ENCODE results near the gene ANKRD39.

ANKRD39 gene, protein sequence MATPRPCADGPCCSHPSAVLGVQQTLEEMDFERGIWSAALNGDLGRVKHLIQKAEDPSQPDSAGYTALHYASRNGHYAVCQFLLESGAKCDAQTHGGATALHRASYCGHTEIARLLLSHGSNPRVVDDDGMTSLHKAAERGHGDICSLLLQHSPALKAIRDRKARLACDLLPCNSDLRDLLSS

DNA sequence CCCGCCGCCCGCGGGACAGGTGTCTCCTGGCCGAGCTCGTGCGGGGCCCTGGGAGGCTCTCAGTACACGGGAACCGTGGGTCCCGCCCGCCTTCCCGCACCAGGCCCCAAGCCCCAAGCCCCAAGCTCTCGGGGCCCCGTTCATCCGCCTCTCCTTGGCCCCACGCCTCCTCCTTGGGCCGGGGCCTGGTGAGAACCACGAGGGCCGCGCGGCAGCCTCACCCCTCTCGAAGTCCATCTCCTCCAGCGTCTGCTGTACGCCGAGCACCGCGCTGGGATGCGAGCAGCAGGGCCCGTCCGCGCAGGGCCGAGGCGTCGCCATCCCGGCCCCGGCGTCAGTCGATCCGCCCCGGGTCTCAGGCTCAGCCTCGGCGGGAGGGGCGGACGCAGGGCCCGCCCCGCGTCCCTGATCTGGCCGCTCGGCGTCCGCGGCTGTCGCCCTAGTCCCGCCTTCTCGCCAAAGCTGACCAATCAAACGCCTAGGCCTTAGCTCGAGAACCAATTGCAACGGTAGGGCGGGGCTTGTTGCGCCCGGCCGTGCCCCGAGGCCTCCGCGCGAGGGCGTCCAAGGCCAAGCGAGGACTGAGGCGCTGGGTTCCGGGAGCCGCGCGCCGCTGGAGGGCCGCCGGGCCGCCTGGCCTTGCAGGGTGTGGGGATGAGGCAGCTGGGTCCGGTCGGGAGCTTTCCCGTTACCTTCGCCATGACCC lies at the start of gene ANKRD39:
Gene ANKRD39, minus strand, starts transcription at position 350 of the 706 bp plus-strand sequence. Its CDS starts 29 bp downstream, at position 321.
- TF ChIP-seq, protein P1, sequence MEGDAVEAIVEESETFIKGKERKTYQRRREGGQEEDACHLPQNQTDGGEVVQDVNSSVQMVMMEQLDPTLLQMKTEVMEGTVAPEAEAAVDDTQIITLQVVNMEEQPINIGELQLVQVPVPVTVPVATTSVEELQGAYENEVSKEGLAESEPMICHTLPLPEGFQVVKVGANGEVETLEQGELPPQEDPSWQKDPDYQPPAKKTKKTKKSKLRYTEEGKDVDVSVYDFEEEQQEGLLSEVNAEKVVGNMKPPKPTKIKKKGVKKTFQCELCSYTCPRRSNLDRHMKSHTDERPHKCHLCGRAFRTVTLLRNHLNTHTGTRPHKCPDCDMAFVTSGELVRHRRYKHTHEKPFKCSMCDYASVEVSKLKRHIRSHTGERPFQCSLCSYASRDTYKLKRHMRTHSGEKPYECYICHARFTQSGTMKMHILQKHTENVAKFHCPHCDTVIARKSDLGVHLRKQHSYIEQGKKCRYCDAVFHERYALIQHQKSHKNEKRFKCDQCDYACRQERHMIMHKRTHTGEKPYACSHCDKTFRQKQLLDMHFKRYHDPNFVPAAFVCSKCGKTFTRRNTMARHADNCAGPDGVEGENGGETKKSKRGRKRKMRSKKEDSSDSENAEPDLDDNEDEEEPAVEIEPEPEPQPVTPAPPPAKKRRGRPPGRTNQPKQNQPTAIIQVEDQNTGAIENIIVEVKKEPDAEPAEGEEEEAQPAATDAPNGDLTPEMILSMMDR (IDR thresholded peaks at IDR 0.05), result peak; percentile 86

DNA sequence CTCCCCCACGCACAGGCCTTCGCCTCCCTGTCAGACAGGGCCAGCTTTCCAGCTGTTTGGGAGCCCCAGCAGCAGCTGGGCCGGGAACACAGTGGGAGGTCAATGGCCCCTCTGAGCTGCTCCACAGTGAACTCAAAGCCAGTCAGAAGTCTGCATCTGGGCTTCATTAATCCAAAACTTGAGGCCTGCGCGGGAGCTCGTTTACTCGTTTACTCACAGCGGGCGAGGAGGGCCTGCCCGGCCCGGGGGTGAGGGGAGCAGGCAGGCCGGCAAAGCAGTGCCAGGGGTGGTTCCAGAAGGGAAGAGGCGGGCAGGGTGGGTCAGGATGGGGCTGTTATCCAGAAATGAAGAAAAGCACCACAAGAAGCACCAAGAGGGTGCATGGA lies 48.9 kb upstream of the ANKRD39 start:
- TF ChIP-seq, protein P1 (IDR thresholded peaks at IDR 0.05), result no peak

DNA sequence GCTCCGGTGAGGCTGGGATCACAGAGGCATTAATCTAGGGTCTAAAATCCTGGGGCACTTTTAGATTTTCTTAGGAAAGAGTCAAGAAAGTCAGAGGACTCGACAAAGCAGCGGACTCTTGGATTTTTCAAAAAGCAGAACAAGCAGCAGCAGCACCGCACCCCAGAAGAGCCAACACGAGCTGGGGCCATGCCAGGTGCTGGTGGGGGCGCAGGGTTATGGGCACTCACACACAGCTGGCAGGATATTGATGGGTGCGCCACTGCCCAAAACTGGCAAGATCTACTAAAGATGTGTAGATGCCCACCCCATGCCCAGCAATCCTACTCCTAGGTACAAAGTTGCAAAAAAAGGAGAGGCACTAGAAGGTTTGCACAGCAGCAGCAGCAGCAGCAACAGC lies 46.0 kb upstream of the ANKRD39 start:
- TF ChIP-seq, protein P1 (IDR thresholded peaks at IDR 0.05), result no peak

DNA sequence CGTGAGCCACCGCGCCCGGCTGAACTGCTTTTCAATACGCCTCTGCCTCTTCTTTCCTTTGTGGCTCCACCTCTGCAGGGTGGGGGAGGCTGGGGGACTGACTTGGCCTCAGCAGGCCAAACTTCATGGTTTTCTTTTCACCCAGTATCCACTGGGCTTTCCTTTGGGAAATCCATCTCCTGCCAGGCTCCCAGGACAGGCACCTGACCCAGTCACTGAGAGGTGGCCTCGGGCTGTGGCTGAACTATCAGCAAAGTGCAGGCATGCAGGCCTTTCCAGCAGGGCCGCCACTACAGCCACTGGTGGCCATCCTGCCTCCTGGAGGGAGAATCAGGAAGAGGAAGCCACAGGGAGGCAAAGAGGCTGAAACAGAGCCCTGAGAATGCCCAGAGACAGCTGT lies 45.5 kb upstream of the ANKRD39 start:
- TF ChIP-seq, protein P1 (IDR thresholded peaks at IDR 0.05), result no peak

DNA sequence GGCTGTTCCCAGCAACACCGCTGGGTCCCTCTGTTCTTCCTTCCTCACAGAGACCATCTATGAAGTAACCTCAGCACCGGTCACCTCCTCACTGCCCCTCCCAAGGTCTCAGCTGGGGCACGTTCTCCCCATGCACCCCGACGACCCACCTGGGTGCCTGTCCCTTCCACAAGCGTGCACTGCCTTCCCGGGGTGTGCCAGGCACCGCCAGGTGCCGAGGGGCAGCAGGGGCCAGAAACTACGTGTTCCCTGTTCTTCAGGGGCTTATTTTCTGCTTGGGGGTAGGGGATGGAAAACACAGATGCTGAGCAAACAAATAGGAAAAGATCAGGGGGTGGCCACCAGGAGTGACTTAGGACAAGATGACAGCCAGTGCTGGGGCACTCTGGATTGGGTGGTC lies 42.4 kb upstream of the ANKRD39 start:
- TF ChIP-seq, protein P1 (IDR thresholded peaks at IDR 0.05), result no peak

DNA sequence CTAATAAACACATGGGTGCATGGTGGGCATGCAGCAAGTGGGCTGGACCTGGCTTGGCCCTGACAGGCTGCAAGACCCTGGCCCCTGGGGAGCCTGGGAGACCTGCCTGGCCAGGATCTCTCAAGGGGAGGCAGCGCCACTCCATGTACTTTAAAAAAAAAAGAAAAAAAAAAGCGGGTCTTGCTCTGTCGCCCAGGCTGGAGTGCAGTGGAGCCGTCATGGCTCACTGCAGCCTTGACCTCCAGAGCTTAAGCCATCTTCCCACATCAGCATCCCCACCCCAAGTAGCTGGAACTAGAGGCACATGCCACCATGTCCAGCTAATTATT lies 41.6 kb upstream of the ANKRD39 start:
- TF ChIP-seq, protein P1 (IDR thresholded peaks at IDR 0.05), result no peak

DNA sequence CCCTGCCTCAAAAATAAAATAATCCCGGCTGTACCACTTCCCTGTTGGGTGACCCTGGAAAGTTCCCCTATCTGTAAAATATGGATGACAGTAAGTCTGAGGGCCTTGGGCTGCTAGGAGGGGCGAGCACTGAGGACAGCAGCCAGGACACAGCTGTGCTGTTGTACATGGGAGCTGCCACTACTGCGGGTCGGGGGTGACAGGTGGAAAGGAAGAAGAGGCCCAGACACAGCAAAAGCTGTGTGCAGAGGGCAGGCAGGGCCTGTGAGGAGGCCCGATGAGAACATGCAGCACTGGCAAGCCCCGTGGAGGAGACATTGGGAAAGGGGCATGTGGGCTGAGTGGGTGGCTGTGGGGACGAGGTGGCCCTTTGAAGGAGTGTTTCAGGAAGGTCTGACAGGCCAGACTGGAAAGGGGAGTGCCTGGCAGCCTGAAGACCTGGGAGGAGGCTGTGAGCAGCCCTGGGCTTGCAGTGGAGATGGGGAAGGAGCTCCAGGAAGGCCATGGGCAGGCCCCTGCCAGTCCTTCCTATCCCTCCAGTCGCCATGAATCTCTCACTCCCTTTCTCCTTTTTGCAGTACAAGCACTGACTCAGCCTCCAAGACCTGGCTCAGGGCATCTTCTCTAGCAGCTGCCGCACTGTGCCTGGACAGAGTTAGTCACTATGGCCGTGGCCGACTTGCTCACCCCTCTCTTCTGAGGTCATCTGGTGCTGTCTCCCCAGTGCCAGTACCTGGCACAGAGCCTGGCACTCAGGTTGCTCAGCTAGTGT lies 41.0 kb upstream of the ANKRD39 start:
- TF ChIP-seq, protein P1 (IDR thresholded peaks at IDR 0.05), result no peak
